Fibroblast of pulmonary artery (primary cell): Measurements from ENCODE around the gene CCDC137.
"Not testable (repeated sequence)": the region's sequence is repeated elsewhere in the genome, so short reads cannot be mapped to it uniquely, and the experiment has no call there.

Experiments used
- DNase-seq: peaks from one replicate; pipeline ENCODE4 v3.0.0-alpha.2; 2010; ENCODE audit warnings: low read depth
- H3K4me3 ChIP-seq: replicated peaks from 2 replicates; pipeline ENCODE4 v1.5.1; 2011; ENCODE audit warnings: low read depth, mild to moderate bottlenecking, control low read depth, low read length, moderate library complexity
- TF ChIP-seq, protein P1 (sequence below): IDR thresholded peaks from 2 replicates; pipeline ENCODE4 v1.5.1; 2011; ENCODE audit warnings: mild to moderate bottlenecking, control low read depth, low read length, inconsistent platforms; ENCODE audit errors: missing control alignments

CCDC137 gene, protein sequence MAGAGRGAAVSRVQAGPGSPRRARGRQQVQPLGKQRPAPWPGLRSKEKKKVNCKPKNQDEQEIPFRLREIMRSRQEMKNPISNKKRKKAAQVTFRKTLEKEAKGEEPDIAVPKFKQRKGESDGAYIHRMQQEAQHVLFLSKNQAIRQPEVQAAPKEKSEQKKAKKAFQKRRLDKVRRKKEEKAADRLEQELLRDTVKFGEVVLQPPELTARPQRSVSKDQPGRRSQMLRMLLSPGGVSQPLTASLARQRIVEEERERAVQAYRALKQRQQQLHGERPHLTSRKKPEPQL

DNA sequence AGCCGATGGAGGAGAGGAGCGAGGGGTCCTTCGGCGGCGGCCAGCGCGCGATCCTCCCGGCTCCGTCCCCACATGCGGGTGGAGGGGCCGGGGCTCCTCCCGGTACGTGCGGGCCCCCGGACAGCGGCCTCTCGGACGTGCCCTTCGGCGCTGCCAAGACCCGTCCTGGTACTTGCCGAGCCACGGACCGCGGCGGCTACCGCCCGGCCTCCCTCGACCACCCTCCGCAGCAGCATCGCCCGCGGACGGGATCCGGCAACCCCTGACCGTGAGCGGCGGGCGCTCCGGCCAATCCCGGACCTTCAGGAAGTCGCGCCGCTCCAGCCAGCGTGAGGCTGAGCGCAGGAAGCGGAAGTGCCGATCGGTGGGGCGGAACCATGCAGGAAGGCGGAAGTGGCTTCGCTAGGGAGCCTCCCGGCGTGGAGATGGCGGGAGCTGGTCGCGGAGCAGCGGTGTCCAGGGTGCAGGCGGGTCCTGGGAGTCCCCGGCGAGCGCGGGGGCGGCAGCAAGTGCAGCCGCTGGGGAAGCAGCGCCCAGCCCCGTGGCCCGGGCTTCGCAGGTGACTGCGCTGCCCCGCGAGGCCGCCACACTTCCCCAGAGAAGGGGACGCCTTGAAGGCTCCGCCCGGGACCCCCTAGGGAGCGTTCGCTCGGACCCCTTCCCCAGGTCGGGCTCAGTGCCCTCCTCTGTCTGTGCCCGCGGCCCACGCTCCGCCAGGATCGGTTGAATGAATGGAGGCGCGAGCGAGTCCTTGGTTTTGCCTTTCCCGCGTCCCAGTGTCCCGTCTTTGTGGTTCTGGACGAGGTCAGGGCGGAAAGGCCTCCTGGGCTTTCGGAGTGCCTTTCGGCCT lies at the start of gene CCDC137, which contains the start of gene OXLD1:
Gene CCDC137 (plus strand): TSS at position 396 of the 850 bp plus-strand sequence. CDS start 30 bp downstream, at position 426.
Gene OXLD1 (minus strand): TSS at position 264 of the 850 bp plus-strand sequence. CDS start 28 bp downstream, at position 236.
- TF ChIP-seq, protein P1, sequence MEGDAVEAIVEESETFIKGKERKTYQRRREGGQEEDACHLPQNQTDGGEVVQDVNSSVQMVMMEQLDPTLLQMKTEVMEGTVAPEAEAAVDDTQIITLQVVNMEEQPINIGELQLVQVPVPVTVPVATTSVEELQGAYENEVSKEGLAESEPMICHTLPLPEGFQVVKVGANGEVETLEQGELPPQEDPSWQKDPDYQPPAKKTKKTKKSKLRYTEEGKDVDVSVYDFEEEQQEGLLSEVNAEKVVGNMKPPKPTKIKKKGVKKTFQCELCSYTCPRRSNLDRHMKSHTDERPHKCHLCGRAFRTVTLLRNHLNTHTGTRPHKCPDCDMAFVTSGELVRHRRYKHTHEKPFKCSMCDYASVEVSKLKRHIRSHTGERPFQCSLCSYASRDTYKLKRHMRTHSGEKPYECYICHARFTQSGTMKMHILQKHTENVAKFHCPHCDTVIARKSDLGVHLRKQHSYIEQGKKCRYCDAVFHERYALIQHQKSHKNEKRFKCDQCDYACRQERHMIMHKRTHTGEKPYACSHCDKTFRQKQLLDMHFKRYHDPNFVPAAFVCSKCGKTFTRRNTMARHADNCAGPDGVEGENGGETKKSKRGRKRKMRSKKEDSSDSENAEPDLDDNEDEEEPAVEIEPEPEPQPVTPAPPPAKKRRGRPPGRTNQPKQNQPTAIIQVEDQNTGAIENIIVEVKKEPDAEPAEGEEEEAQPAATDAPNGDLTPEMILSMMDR: no peak
- peak within 1 kb of the TSS; percentile 86 for H3K4me3 ChIP-seq
- DNase-seq: peak; percentile 96

DNA sequence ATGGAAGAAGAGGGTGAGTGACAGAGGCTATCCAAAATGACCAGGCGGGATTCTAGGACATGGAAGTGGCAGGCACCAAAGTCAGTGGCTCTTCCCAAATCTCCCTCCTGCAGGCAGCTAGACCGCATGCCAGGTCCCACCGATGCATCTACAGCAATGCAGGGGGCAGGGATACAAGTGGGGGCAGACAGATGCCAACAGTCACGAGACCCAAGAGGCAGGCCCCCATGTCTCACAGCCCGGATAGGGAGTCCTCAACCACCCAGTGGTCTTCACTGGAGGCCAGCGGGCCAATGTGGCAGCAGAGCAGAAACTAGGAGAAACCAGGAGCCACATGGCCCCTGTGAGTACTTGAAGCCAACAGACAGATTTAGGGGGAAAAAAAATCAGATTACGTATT lies 49.7 kb upstream of the CCDC137 start:
- H3K4me3 ChIP-seq: no peak overlapping the region
- TF ChIP-seq, protein P1: no peak
- no peak for DNase-seq

DNA sequence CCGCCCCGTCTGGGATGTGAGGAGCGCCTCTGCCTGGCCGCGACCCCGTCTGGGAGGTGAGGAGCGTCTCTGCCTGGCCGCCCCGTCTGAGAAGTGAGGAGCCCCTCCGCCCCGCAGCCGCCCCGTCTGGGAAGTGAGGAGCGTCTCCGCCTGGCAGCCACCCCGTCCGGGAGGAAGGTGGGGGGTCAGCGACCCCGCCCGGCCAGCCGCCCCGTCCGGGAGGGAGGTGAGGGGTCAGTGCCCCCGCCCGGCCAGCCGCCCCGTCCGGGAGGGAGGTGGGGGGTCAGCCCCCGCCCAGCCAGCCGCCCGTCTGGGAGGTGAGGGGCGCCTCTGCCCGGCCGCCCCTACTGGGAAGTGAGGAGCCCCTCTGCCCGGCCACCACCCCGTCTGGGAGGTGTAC lies 48.2 kb upstream of the CCDC137 start:
- not testable (repeated sequence) for H3K4me3 ChIP-seq, DNase-seq

DNA sequence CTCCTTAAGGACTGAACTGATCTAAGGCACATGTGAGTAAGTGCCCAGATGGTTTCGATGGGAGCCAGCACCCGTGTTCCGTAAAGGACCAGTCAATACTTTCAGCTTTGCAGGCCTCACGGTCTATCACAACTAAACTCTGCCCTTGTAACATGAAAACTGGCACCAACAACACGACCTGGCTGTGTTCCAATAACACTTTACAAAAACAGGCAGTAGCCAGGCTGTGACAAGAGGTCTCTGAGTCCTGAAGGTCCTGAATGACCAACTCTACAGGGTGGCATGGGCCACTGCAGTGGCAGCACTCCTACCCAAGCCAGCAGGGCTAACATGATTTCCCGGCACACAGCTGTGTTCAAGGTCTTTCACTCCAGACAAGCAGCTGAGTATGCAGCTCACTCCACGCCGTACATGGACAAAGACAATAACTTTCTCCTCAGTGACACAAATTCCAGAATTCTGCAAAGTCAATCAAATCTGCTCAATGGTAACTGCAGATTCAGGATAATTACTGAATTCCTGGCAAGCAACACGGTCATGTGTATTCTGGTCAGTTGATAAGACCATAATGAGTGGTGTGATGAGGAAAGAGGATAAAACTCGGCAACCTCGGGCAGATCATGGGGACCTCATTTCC lies 44.9 kb upstream of the CCDC137 start:
- TF ChIP-seq, protein P1: no peak
- H3K4me3 ChIP-seq: no peak overlapping the region
- DNase-seq: no peak

DNA sequence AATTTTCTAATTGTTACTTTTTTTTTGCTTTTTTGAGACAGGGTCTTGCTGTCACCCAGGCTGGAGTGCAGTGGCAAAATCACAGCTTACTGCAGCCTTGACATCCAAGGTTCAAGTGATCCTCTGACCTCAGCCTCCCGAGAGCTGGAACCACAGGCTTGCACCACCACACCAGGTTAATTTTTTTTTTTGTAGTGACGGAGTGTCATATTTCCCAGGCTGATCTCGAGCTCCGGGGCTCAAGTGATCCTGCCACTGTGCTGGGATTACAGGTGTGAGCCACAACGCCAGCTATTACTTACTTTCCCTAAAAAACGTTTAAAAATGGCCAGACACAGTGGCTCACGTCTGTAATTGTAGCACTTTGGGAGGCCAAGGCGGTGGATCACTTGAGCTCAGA lies 36.3 kb upstream of the CCDC137 start:
- TF ChIP-seq, protein P1: no peak
- DNase-seq: no peak
- H3K4me3 ChIP-seq: no peak overlapping the region

DNA sequence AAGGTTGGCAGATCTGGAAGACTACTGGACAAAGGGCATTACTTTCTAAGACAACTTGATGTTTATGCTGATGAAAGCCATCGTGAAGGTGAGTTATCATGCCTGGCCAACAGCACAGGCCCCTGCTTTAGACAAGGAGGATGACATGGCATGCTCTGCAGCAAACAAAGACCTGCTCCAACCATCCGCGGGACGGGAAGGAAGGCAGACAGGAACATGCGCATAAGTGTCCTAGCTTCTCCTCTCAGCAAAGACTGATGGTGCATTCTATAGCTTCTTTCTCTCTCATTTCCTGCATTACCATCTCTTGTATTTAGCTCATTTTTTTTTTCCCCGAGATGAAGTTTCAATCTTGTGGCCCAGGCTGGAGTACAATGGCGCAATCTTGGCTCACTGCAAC lies 35.1 kb upstream of the CCDC137 start:
- DNase-seq: no peak
- TF ChIP-seq, protein P1: no peak
- no peak overlapping the region for H3K4me3 ChIP-seq

DNA sequence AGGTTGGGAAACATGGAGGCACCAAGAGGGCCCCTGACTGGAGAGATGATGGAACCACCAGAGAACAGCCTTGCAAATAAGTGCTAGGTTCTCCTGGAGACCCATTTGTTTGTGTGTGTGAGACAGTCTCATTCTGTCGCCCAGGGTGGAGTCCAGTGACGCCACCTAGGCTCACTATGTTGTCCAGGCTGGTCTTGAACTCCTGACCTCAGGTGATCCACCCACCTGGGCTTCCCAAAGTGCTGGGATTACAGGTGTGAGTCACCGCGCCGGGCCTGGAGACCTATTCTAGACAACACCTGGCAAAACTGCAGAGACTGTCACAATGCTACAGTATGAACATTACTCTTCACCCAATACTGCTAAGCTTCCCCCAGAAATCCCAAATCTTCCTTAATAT lies 31.1 kb upstream of the CCDC137 start:
- H3K4me3 ChIP-seq: peak overlapping the region; percentile 93
- TF ChIP-seq, protein P1: no peak
- DNase-seq: no peak
